Measurements from ENCODE around the gene SH3PXD2B.

Gene SH3PXD2B

GRCh38 chr5:172283020-172283861, 171.1 kb downstream of the SH3PXD2B start, which contains the start of gene UBTD2:
Gene UBTD2 (minus strand): TSS chr5:172283764. CDS start chr5:172283665, 99 bp downstream.
- H3K27ac ChIP-seq (ENCODE audit: low read depth, low read length), result peak within 1 kb of the TSS; percentile 95
- under 1% methylated on average over 86 of the region's 87 CpGs for WGBS

GRCh38 chr5:172282272-172283019, 171.9 kb downstream of the SH3PXD2B start:
- H3K27me3 ChIP-seq (ENCODE audit: insufficient read depth, low read length), result no peaks in the 10 kb centered on the region
- 8% methylated on average over 10 of the region's 13 CpGs for WGBS
- H3K36me3 ChIP-seq (ENCODE audit: insufficient read depth, low read length), result 0 out of 2 replicates have a peak, but pooled peaks cover 13% of the 10 kb centered on the region
- no peaks in the 10 kb centered on the region for H3K9me3 ChIP-seq (ENCODE audit: insufficient read depth, low read depth, low read length)
- peaks cover 23% of the 10 kb centered on the region for H3K4me1 ChIP-seq (ENCODE audit: insufficient read depth, low read length)
- H3K9ac ChIP-seq (ENCODE audit: low read depth, low read length), result peak overlapping the region; percentile 94
- H3K4me3 ChIP-seq (ENCODE audit: low read length), result peak overlapping the region; percentile 96
- H3K27ac ChIP-seq (ENCODE audit: low read depth, low read length), result peak overlapping the region; percentile 95

More at GRCh38 chr5:172283020-172283861, 171.1 kb downstream of the SH3PXD2B start, which contains the start of gene UBTD2:
- H3K27me3 ChIP-seq (ENCODE audit: insufficient read depth, low read length), result no peaks in the 10 kb centered on the region
- peak within 1 kb of the TSS; percentile 94 for H3K9ac ChIP-seq (ENCODE audit: low read depth, low read length)
- H3K36me3 ChIP-seq (ENCODE audit: insufficient read depth, low read length), result 0 out of 2 replicates have a peak, but pooled peaks cover 5% of the 10 kb centered on the region
- peaks cover 23% of the 10 kb centered on the region for H3K4me1 ChIP-seq (ENCODE audit: insufficient read depth, low read length)
- H3K4me3 ChIP-seq (ENCODE audit: low read length), result peak within 1 kb of the TSS; percentile 96
- H3K9me3 ChIP-seq (ENCODE audit: insufficient read depth, low read depth, low read length), result no peaks in the 10 kb centered on the region

DNA sequence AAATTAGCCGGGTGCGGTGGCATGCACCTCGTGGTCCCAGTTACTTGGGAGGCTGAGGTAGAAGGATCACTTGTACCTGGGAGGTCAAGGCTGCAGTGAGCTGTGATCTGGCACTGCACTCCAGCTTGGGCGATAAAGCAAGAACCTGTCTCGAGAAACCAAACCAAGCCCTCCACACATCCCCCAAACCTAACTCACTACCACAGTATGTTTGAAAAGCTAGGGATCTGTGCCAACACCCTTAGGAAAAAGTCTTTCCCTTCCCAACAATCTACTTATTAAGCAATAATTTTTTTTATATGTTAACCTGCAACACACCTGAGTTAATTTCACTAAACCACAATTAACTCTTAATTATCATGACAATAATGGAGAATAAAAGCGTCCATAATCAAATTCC, 173.0 kb downstream of the SH3PXD2B start:
- Histone ChIP-seq H3K36me3 (ENCODE audit: insufficient read depth, low read length) (0 out of 2 replicates have a peak, but pooled peaks cover 14% of the 10 kb centered on the region), H3K27me3 (ENCODE audit: insufficient read depth, low read length) (no peaks in the 10 kb centered on the region), H3K4me3 (ENCODE audit: low read length) (peak overlapping the region; percentile 96), H3K9me3 (ENCODE audit: insufficient read depth, low read depth, low read length) (no peaks in the 10 kb centered on the region), H3K4me1 (ENCODE audit: insufficient read depth, low read length) (peaks cover 28% of the 10 kb centered on the region), H3K9ac (ENCODE audit: low read depth, low read length) (peak overlapping the region; percentile 94; the same call in 1 of the 2 replicates), H3K27ac (ENCODE audit: low read depth, low read length) (no peak overlapping the region)
- 81% methylated on average over 6 of the region's 6 CpGs for WGBS

DNA sequence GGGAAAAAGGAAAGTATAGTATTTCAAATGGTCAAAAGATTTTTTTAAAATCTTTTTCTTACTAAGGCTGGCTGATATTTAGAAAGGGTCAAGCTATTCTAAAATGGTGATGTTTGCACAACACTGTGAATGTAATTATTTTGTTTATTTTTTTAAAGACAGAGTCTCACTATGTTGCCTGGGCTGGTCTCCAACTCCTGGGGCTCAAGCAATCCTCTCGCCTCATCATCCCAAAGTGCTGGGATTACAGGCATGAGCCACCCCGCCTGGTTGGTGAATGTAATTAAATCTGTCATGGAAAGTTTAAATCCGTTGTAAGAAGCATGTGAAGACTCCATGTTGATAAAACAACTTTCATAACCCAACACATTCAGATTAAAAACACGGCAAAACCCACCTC, 173.4 kb downstream of the SH3PXD2B start:
- no peak overlapping the region for H3K27ac ChIP-seq (ENCODE audit: low read depth, low read length)
- peaks cover 32% of the 10 kb centered on the region for H3K4me1 ChIP-seq (ENCODE audit: insufficient read depth, low read length)
- H3K9me3 ChIP-seq (ENCODE audit: insufficient read depth, low read depth, low read length), result no peaks in the 10 kb centered on the region
- no peaks in the 10 kb centered on the region for H3K27me3 ChIP-seq (ENCODE audit: insufficient read depth, low read length)
- 80% methylated on average over 4 of the region's 4 CpGs for WGBS
- 0 out of 2 replicates have a peak overlapping the region, but pooled peaks have one; percentile 94 for H3K9ac ChIP-seq (ENCODE audit: low read depth, low read length)
- H3K36me3 ChIP-seq (ENCODE audit: insufficient read depth, low read length), result 0 out of 2 replicates have a peak, but pooled peaks cover 16% of the 10 kb centered on the region
- H3K4me3 ChIP-seq (ENCODE audit: low read length), result peak overlapping the region; percentile 96

- H3K9ac ChIP-seq (ENCODE audit: low read depth, low read length), result no peak overlapping the region
- peaks cover 34% of the 10 kb centered on the region for H3K4me1 ChIP-seq (ENCODE audit: insufficient read depth, low read length)
- H3K4me3 ChIP-seq (ENCODE audit: low read length), result no peak overlapping the region
- H3K36me3 ChIP-seq (ENCODE audit: insufficient read depth, low read length), result 0 out of 2 replicates have a peak, but pooled peaks cover 16% of the 10 kb centered on the region
- H3K9me3 ChIP-seq (ENCODE audit: insufficient read depth, low read depth, low read length), result no peaks in the 10 kb centered on the region
- WGBS, result 97% methylated on average over 5 of the region's 5 CpGs
- no peak overlapping the region for H3K27ac ChIP-seq (ENCODE audit: low read depth, low read length)
- H3K27me3 ChIP-seq (ENCODE audit: insufficient read depth, low read length), result no peaks in the 10 kb centered on the region
Measured at GRCh38 chr5:172280317-172280716, 174.0 kb downstream of the SH3PXD2B start.

GRCh38 chr5:172278356-172278755, 176.0 kb downstream of the SH3PXD2B start:
- 0 out of 2 replicates have a peak, but pooled peaks cover 16% of the 10 kb centered on the region for H3K36me3 ChIP-seq (ENCODE audit: insufficient read depth, low read length)
- H3K27ac ChIP-seq (ENCODE audit: low read depth, low read length), result no peak overlapping the region
- peaks cover 28% of the 10 kb centered on the region for H3K4me1 ChIP-seq (ENCODE audit: insufficient read depth, low read length)
- WGBS, result 97% methylated on average over 5 of the region's 9 CpGs
- no peak overlapping the region for H3K4me3 ChIP-seq (ENCODE audit: low read length)
- H3K9me3 ChIP-seq (ENCODE audit: insufficient read depth, low read depth, low read length), result no peaks in the 10 kb centered on the region
- H3K27me3 ChIP-seq (ENCODE audit: insufficient read depth, low read length), result no peaks in the 10 kb centered on the region
- no peak overlapping the region for H3K9ac ChIP-seq (ENCODE audit: low read depth, low read length)

- peaks cover 27% of the 10 kb centered on the region for H3K4me1 ChIP-seq (ENCODE audit: insufficient read depth, low read length)
- no peaks in the 10 kb centered on the region for H3K9me3 ChIP-seq (ENCODE audit: insufficient read depth, low read depth, low read length)
- H3K4me3 ChIP-seq (ENCODE audit: low read length), result no peak overlapping the region
- H3K27me3 ChIP-seq (ENCODE audit: insufficient read depth, low read length), result no peaks in the 10 kb centered on the region
- H3K36me3 ChIP-seq (ENCODE audit: insufficient read depth, low read length), result 0 out of 2 replicates have a peak, but pooled peaks cover 16% of the 10 kb centered on the region
- no peak overlapping the region for H3K27ac ChIP-seq (ENCODE audit: low read depth, low read length)
- WGBS, result 96% methylated on average over 3 of the region's 3 CpGs
- no peak overlapping the region for H3K9ac ChIP-seq (ENCODE audit: low read depth, low read length)
Measured at GRCh38 chr5:172276214-172276613, 178.1 kb downstream of the SH3PXD2B start.
